Sigmoid colon (tissue), 4 donors: Measurements from ENCODE around the gene KRT3.

Experiments used
- CTCF ChIP-seq, 4 experiments: fragments of 450-650 bp in 3 of 4; fragments of 200-600 bp in 1 of 4; IDR thresholded peaks; one replicate each; pipeline ENCODE4 v1.5.1; 2016 to 2019; ENCODE audit warnings: antibody characterized with exemption in 4 of 4, mild to moderate bottlenecking in 3 of 4, moderate library complexity in 2 of 4
- POLR2A ChIP-seq, 2 donors: fragments of 450-650 bp; IDR thresholded peaks; one replicate each; pipeline ENCODE4 v1.6.1; 2016; ENCODE audit warnings: antibody characterized with exemption in 2 of 2, mild to moderate bottlenecking in 2 of 2, moderate library complexity in 2 of 2
- POLR2AphosphoS5 ChIP-seq, 4 donors: sonication (generic); formaldehyde crosslinking; IDR thresholded peaks; one replicate each; pipeline ENCODE4 v1.6.1; 2017; ENCODE audit warnings: antibody characterized with exemption in 4 of 4

- TF ChIP-seq POLR2AphosphoS5 (IDR thresholded peaks at IDR 0.05) (no peak), CTCF (IDR thresholded peaks at IDR 0.05) (no peak), POLR2A (IDR thresholded peaks at IDR 0.05) (no peak)
Observed at GRCh38 chr12:52741375-52742195, 54.3 kb downstream of the KRT3 start.
